HepG2 (cell line): ENCODE measurements around the gene TBC1D22A.

Experiments
- CTCF ChIP-seq: sonication (generic); formaldehyde crosslinking; IDR thresholded peaks from 2 replicates; pipeline ENCODE4 v1.5.0; 2020; ENCODE audit warnings: mild to moderate bottlenecking, missing genetic modification reagents, moderate library complexity
- NFYC ChIP-seq: IDR thresholded peaks from 2 replicates; pipeline ENCODE4 v1.6.1; 2016; ENCODE audit warnings: missing genetic modification reagents, missing compliant biosample characterization
- NR3C1 ChIP-seq: sonication (generic); formaldehyde crosslinking; IDR thresholded peaks from 2 replicates; pipeline ENCODE4 v1.4.0; 2020; ENCODE audit warnings: missing genetic modification reagents
- ZNF10 ChIP-seq: sonication (generic); formaldehyde crosslinking; IDR thresholded peaks from 2 replicates; pipeline ENCODE4 v1.4.0; 2020; ENCODE audit warnings: mild to moderate bottlenecking, low read depth, missing genetic modification reagents, borderline replicate concordance

GRCh38 chr22:46856661-46857060 is 94.2 kb downstream of the TBC1D22A start:
- no peak for TF ChIP-seq NFYC
- no peak for TF ChIP-seq ZNF10
- no peak for TF ChIP-seq NR3C1
- TF ChIP-seq CTCF (CRISPR knock-in tag), result no peak
